Loucy (cell line): ENCODE data around the gene FGF2.
"Not testable (repeated sequence)": the region's sequence is repeated elsewhere in the genome, so short reads cannot be mapped to it uniquely, and the experiment has no call there.

ENCODE experiments used
- H2AFZ ChIP-seq: fragments of 200-600 bp; sonication (generic); 2 replicates; pipeline ENCODE4 v1.6.0; 2016; ENCODE audit warnings: antibody characterized with exemption, mild to moderate bottlenecking, low read length, moderate library complexity
- H3F3A ChIP-seq: fragments of 200-600 bp; 2 replicates; pipeline ENCODE4 v1.6.0; 2016; ENCODE audit warnings: antibody characterized with exemption, low read depth, mild to moderate bottlenecking
- H3K27me3 ChIP-seq: fragments of 200-600 bp; sonication (generic); 2 replicates; pipeline ENCODE4 v1.6.1; 2014; ENCODE audit warnings: low read length, mild to moderate bottlenecking; ENCODE audit not compliant: insufficient read depth, poor library complexity, severe bottlenecking
- H3K36me3 ChIP-seq: fragments of 200-600 bp; sonication (generic); 2 replicates; pipeline ENCODE4 v1.6.1; 2016; ENCODE audit warnings: low read length; ENCODE audit not compliant: insufficient read depth
- H3K4me1 ChIP-seq: fragments of 200-600 bp; sonication (generic); 2 replicates; pipeline ENCODE4 v1.5.1; 2014; ENCODE audit warnings: low read length, mild to moderate bottlenecking; ENCODE audit not compliant: insufficient read depth, poor library complexity, severe bottlenecking
- H3K4me2 ChIP-seq: fragments of 200-600 bp; sonication (generic); 2 replicates; pipeline ENCODE4 v1.6.0; 2014; ENCODE audit warnings: antibody characterized with exemption, low read length, low read depth, mild to moderate bottlenecking; ENCODE audit not compliant: poor library complexity, severe bottlenecking
- H3K4me3 ChIP-seq: fragments of 200-600 bp; sonication (generic); 2 replicates; pipeline ENCODE4 v1.5.1; 2014; ENCODE audit warnings: low read length, mild to moderate bottlenecking, mixed read lengths; ENCODE audit not compliant: poor library complexity, severe bottlenecking
- H3K79me2 ChIP-seq: fragments of 200-600 bp; sonication (generic); 2 replicates; pipeline ENCODE4 v1.6.1; 2014; ENCODE audit warnings: low read length; ENCODE audit not compliant: insufficient read depth
- H3K9ac ChIP-seq: fragments of 200-600 bp; sonication (generic); 2 replicates; pipeline ENCODE4 v1.6.0; 2014; ENCODE audit warnings: mild to moderate bottlenecking, low read depth, low read length, moderate library complexity; ENCODE audit not compliant: poor library complexity, severe bottlenecking
- H3K9me2 ChIP-seq: fragments of 200-600 bp; sonication (generic); replicated peaks from 2 replicates; pipeline ENCODE4 v1.6.1; 2016; ENCODE audit warnings: low read depth, low read length, mixed read lengths
- H3K9me3 ChIP-seq: fragments of 200-600 bp; sonication (generic); 2 replicates; pipeline ENCODE4 v1.6.1; 2014; ENCODE audit warnings: mild to moderate bottlenecking, antibody characterized with exemption, low read length, low read depth; ENCODE audit not compliant: insufficient read depth
- H4K20me1 ChIP-seq: fragments of 200-600 bp; sonication (generic); 2 replicates; pipeline ENCODE4 v1.6.0; 2014; ENCODE audit warnings: antibody characterized with exemption, low read length, mild to moderate bottlenecking; ENCODE audit not compliant: insufficient read depth, poor library complexity, severe bottlenecking
- EZH2phosphoT487 ChIP-seq: fragments of 200-600 bp; IDR thresholded peaks from 2 replicates; pipeline ENCODE4 v1.6.1; 2018; ENCODE audit warnings: antibody characterized with exemption, mild to moderate bottlenecking, moderate library complexity, borderline replicate concordance
- TF ChIP-seq, protein P1 (sequence below): fragments of 200-600 bp; sonication (generic); conservative IDR thresholded peaks from 2 replicates; pipeline ENCODE4 v1.5.1; 2014; ENCODE audit warnings: mild to moderate bottlenecking, antibody characterized with exemption, low read length

FGF2 gene

DNA sequence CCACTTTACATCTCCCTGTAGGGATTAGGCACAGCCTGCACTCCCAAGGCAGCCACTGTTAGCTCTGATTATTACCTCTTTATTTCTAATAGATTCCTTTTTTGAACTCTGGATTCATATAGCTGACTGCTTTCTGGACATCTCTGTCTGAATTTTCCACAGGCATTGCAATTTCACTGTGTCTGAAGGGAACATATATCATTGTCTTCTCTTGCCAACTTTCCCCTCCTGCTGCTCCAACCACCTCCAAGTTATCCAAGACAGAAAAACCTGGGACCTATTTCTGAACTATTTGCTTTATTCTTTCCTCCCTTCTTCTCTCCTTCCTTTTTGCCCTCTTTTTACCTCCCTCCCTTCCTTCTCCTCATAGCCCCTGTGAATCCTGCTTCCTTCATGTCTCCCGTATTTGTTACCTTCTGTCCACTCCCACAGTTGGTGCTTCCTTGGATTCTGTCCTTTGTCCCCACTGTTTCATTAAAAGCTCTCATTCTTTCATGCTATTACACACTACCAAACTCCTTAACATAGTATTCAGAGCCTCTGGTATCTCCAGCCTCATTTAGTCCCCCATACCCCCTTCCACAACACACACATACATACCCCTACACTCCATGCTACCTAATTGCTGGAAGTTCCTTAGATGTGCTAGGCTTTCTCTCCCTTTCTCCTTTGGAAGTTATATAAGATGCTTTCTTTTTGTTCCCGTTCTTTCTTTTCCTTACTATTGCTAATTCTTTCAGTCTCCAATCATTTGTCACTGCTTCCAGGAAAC, 34.7 kb downstream of the FGF2 start:
- Histone ChIP-seq H3K4me1 (no peaks in the 10 kb centered on the region), H3K9me3 (no peaks in the 10 kb centered on the region), H3K36me3 (no peaks in the 10 kb centered on the region), H3K9ac (no peak overlapping the region), H3K9me2 (no peaks in the 10 kb centered on the region), H2AFZ (no peak overlapping the region), H3K4me3 (no peak overlapping the region), H3F3A (no peaks in the 10 kb centered on the region), H3K79me2 (no peaks in the 10 kb centered on the region), H3K27me3 (no peaks in the 10 kb centered on the region), H3K4me2 (no peak overlapping the region), H4K20me1 (no peaks in the 10 kb centered on the region)
- no peak for TF ChIP-seq EZH2phosphoT487
- TF ChIP-seq, protein P1, sequence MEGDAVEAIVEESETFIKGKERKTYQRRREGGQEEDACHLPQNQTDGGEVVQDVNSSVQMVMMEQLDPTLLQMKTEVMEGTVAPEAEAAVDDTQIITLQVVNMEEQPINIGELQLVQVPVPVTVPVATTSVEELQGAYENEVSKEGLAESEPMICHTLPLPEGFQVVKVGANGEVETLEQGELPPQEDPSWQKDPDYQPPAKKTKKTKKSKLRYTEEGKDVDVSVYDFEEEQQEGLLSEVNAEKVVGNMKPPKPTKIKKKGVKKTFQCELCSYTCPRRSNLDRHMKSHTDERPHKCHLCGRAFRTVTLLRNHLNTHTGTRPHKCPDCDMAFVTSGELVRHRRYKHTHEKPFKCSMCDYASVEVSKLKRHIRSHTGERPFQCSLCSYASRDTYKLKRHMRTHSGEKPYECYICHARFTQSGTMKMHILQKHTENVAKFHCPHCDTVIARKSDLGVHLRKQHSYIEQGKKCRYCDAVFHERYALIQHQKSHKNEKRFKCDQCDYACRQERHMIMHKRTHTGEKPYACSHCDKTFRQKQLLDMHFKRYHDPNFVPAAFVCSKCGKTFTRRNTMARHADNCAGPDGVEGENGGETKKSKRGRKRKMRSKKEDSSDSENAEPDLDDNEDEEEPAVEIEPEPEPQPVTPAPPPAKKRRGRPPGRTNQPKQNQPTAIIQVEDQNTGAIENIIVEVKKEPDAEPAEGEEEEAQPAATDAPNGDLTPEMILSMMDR: no peak

DNA sequence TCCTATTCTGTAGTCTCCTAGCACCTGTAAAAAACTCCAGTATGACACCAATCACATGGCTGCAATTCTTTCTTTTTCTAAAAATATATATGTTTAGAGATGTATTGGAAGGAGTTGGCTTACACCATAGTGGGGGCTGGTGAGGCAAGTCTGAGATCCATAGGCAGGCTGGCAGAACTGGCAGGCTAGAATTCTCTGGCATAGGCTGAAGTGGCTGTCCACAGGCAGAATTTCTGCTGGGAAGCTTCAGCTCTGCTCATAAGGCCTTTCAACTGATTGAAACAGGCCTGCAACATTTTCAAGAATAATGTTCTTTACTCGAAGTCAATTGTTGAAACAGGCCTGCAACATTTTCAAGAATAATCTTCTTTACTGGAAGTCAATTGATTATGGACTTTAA, 37.0 kb downstream of the FGF2 start:
- no peak overlapping the region for H3K4me3 ChIP-seq
- no peaks in the 10 kb centered on the region for H4K20me1 ChIP-seq
- H3K9me3 ChIP-seq: no peaks in the 10 kb centered on the region
- TF ChIP-seq, protein P1: no peak
- no peak for TF ChIP-seq EZH2phosphoT487
- H2AFZ ChIP-seq: no peak overlapping the region
- no peaks in the 10 kb centered on the region for H3K9me2 ChIP-seq
- no peak overlapping the region for H3K9ac ChIP-seq
- no peak overlapping the region for H3K4me2 ChIP-seq
- H3F3A ChIP-seq: no peaks in the 10 kb centered on the region
- no peaks in the 10 kb centered on the region for H3K79me2 ChIP-seq
- no peaks in the 10 kb centered on the region for H3K36me3 ChIP-seq
- no peaks in the 10 kb centered on the region for H3K27me3 ChIP-seq
- H3K4me1 ChIP-seq: no peaks in the 10 kb centered on the region

DNA sequence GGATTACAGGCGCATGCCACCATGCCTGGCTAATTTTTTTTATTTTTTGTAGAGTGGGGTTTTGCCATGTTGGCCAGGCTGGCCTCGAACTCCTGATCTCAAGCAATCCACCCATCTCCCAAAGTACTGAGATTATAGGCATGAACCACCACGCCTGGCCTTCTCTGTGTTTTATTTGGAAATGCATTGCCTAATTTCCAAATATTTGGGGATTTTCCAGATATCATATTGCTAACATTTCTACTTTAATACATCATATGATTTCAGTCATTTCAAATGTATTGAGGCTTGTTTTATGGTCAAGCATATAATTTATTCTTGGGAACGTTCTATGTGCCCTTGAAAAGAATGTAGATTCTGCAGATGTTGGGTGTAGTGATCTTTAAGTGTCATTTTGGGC, 38.8 kb downstream of the FGF2 start:
- Histone ChIP-seq H3K9ac (no peak overlapping the region), H3F3A (no peaks in the 10 kb centered on the region), H3K36me3 (no peaks in the 10 kb centered on the region), H3K4me3 (no peak overlapping the region), H3K4me1 (no peaks in the 10 kb centered on the region), H4K20me1 (no peaks in the 10 kb centered on the region), H3K79me2 (no peaks in the 10 kb centered on the region), H3K4me2 (no peak overlapping the region), H3K27me3 (no peaks in the 10 kb centered on the region), H3K9me3 (no peaks in the 10 kb centered on the region), H2AFZ (no peak overlapping the region), H3K9me2 (no peaks in the 10 kb centered on the region)
- TF ChIP-seq, protein P1: no peak
- TF ChIP-seq EZH2phosphoT487: no peak

DNA sequence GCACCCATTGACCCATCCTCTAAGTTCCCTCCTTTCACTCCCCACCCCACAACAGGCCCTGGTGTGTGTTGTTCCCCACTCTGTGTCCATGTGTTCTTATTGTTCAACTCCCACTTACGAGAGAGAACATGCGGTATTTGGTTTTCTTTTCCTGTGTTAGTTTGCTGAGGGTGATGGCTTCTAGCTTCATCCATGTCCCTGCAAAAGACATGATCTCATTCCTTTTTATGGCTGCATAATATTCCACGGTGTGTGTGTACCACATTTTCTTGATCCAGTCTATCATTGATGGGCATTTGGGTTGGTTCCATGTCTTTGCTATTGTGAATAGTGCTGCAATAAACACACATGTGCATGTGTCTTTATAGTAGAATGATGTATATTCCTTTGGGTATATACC, 41.6 kb downstream of the FGF2 start:
- not testable (repeated sequence) for H3K79me2 ChIP-seq, H4K20me1 ChIP-seq, H3F3A ChIP-seq

More for the DNA sequence above, 41.6 kb downstream of the FGF2 start:
- not testable (repeated sequence) for H3K4me2 ChIP-seq, H3K9me3 ChIP-seq, H3K4me1 ChIP-seq, H3K9ac ChIP-seq, H3K9me2 ChIP-seq, H3K36me3 ChIP-seq, H3K27me3 ChIP-seq, H2AFZ ChIP-seq, H3K4me3 ChIP-seq
